ENCODE measurements around the gene ZNF629.

GRCh38 chr16:30777591-30778297 is 9.3 kb downstream of the ZNF629 start:
- TF ChIP-seq CTCF (IDR thresholded peaks at IDR 0.05; ENCODE audit: low read length) (no peak), EZH2 (optimal IDR thresholded peaks at IDR 0.05; ENCODE audit: low read depth, low read length) (no peak)
